ENCODE results near the gene KANSL1. TPM values are rescaled to one million over a fixed set of nuclear protein-coding genes. Genes with fewer than 3 reads are reported as not detected.

Gene KANSL1
- total RNA-seq, 1 experiment from 2014 or later, result 52.5 TPM

GRCh38 chr17:45984368-45984767 is 208.9 kb downstream of the KANSL1 start:
- TF ChIP-seq EZH2 (IDR thresholded peaks at IDR 0.05; ENCODE audit: low read depth) (no peak), CTCF (conservative IDR thresholded peaks at IDR 0.05) (no peak)
- Histone ChIP-seq H3K27me3 (ENCODE audit: insufficient read depth, low read depth) (peaks cover 46% of the 10 kb centered on the region; the same call in 1 of the 2 replicates), H3K4me2 (no peak overlapping the region), H3K9me3 (ENCODE audit: insufficient read depth, low read depth) (no peaks in the 10 kb centered on the region), H3K9me2 (ENCODE audit: insufficient read depth) (no peaks in the 10 kb centered on the region), H3K79me2 (ENCODE audit: low read depth) (no peaks in the 10 kb centered on the region), H3K36me3 (ENCODE audit: low read depth) (no peaks in the 10 kb centered on the region), H3K4me3 (no peak overlapping the region), H2AFZ (no peak overlapping the region), H3K27ac (no peak overlapping the region), H3F3A (ENCODE audit: insufficient read depth, low read depth) (no peaks in the 10 kb centered on the region), H3K4me1 (replicated peaks; ENCODE audit: insufficient read depth) (no peaks in the 10 kb centered on the region), H4K20me1 (ENCODE audit: insufficient read depth) (no peaks in the 10 kb centered on the region)
- intact Hi-C loops (cut with micrococcal nuclease; ENCODE audit: unreplicated experiment), result no loop called here
- CTCF ChIA-PET, result no interaction called here
- no peak for DNase-seq
- POLR2A ChIA-PET (ENCODE audit: unreplicated experiment), result no interaction called here
- BruUV-seq (replicated peaks), result no TSS peak

GRCh38 chr17:45983614-45984310 is 209.5 kb downstream of the KANSL1 start:
- POLR2A ChIA-PET (ENCODE audit: unreplicated experiment), result no interaction called here
- Histone ChIP-seq H2AFZ (no peak overlapping the region), H4K20me1 (ENCODE audit: insufficient read depth) (no peaks in the 10 kb centered on the region), H3K4me2 (no peak overlapping the region), H3K4me1 (replicated peaks; ENCODE audit: insufficient read depth) (no peaks in the 10 kb centered on the region), H3K79me2 (ENCODE audit: low read depth) (no peaks in the 10 kb centered on the region), H3K36me3 (ENCODE audit: low read depth) (no peaks in the 10 kb centered on the region), H3K9me2 (ENCODE audit: insufficient read depth) (no peaks in the 10 kb centered on the region), H3K9me3 (ENCODE audit: insufficient read depth, low read depth) (no peaks in the 10 kb centered on the region), H3K27me3 (ENCODE audit: insufficient read depth, low read depth) (peaks cover 46% of the 10 kb centered on the region; the same call in 1 of the 2 replicates), H3F3A (ENCODE audit: insufficient read depth, low read depth) (no peaks in the 10 kb centered on the region), H3K4me3 (no peak overlapping the region), H3K27ac (no peak overlapping the region)
- no TSS peak for BruUV-seq (replicated peaks)
- no peak for TF ChIP-seq EZH2 (IDR thresholded peaks at IDR 0.05; ENCODE audit: low read depth)
- no peak for TF ChIP-seq CTCF (conservative IDR thresholded peaks at IDR 0.05)
- intact Hi-C loops (cut with micrococcal nuclease; ENCODE audit: unreplicated experiment), result no loop called here
- CTCF ChIA-PET, result no interaction called here
- no peak for DNase-seq

GRCh38 chr17:45982791-45983613 is 210.2 kb downstream of the KANSL1 start:
- TF ChIP-seq EZH2 (IDR thresholded peaks at IDR 0.05; ENCODE audit: low read depth), result no peak
- TF ChIP-seq CTCF (conservative IDR thresholded peaks at IDR 0.05), result no peak
- peaks cover 46% of the 10 kb centered on the region; the same call in 1 of the 2 replicates for H3K27me3 ChIP-seq (ENCODE audit: insufficient read depth, low read depth)
- H3K9me3 ChIP-seq (ENCODE audit: insufficient read depth, low read depth), result no peaks in the 10 kb centered on the region
- no peak for DNase-seq
- no peaks in the 10 kb centered on the region for H3K4me1 ChIP-seq (replicated peaks; ENCODE audit: insufficient read depth)
- ChIA-PET POLR2A (ENCODE audit: unreplicated experiment) (no interaction called here), CTCF (interaction anchor here (0.5 kb wide), 1 partner anchor 8 kb away, joined by 4 read pairs; no protein-coding TSS in a partner anchor)
- no peaks in the 10 kb centered on the region for H3K9me2 ChIP-seq (ENCODE audit: insufficient read depth)
- H2AFZ ChIP-seq, result no peak overlapping the region
- no peaks in the 10 kb centered on the region for H3K36me3 ChIP-seq (ENCODE audit: low read depth)
- no TSS peak for BruUV-seq (replicated peaks)
- no peaks in the 10 kb centered on the region for H3K79me2 ChIP-seq (ENCODE audit: low read depth)
- intact Hi-C loops (cut with micrococcal nuclease; ENCODE audit: unreplicated experiment), result no loop called here
- H3K4me2 ChIP-seq, result no peak overlapping the region
- no peak overlapping the region for H3K27ac ChIP-seq
- H3K4me3 ChIP-seq, result no peak overlapping the region
- no peaks in the 10 kb centered on the region for H4K20me1 ChIP-seq (ENCODE audit: insufficient read depth)
- no peaks in the 10 kb centered on the region for H3F3A ChIP-seq (ENCODE audit: insufficient read depth, low read depth)

Data from PC-9 (cell line).